Stimulated activated naive CD8-positive, alpha-beta T cell treated with anti-CD3 and anti-CD28 coated beads, Interleukin-15, Interleukin-2, amounts not matched to agents 100 U/mL and 50 U/mL, for 24 hours (primary cell): Measurements from ENCODE around the gene ITIH3.

Experiments
- ATAC-seq: fragments of 150-1000 bp; cut with Tn5 transposase; one replicate; pipeline ENCODE4 v1.10.0; 2021
- DNase-seq: peaks from one replicate; pipeline ENCODE4 v3.0.0; 2021

Gene ITIH3

DNA sequence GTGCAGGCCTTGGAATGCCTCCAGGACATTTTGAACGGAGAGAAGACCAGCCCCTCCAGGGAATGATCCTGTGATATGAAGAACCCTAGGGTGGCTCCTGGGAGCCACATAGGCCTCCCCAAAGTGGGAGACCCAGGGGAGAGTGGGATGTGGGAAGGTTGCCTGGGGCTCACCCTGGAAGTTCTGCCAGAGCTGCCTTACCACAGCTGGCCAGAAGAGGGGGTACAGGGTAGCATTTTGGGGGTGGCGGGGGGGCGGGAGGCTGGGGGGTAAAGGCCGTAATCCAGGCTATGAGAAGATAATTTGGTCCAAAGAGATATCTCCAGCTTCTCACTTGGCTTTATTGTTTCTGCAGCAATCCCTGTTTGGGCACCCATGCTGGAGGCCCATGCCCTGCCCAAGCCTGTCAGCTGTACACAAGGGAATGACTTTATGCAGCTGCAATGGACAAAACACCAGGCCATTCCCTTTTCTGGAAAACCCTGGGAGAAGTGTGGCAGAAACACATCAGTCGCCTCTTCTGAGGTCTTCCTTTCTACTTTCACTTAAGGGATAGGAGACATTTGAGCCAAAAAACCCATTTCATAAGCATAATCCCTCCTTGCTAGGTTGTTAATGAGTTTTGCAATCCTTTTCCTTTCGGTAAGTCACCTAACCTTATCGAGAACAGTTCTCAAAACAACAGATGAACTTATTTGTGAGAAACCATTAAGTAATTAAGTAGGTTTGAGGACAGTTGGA lies 51.3 kb downstream of the ITIH3 start:
- peak; percentile 49 for DNase-seq
- ATAC-seq = no peak

DNA sequence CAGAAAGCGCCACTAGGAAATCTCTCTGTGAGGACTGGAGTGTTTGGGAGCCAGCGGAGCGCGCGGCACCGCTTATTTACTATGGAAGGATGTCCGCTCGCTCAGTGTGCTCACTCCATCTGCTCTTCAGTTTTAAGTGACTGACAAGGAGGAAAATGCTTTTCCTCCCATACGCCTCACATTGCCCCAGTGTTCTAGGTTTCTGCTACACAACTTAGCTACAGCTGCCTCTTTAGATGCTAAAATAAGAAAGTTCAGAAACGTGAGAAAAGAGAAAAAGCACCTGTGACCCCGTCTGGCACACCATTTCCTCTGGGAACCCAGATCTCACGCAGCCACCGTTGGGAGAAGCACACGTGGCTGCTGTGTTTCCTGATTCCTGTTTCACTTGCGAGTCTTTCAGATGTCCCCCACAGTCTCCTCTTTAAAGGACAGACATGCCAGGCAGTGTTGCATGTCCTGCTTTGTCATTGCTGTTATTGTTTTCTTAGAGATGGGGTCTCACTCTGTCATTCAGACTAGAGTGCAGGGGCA lies 51.9 kb downstream of the ITIH3 start:
- ATAC-seq (no peak), DNase-seq (no peak)

DNA sequence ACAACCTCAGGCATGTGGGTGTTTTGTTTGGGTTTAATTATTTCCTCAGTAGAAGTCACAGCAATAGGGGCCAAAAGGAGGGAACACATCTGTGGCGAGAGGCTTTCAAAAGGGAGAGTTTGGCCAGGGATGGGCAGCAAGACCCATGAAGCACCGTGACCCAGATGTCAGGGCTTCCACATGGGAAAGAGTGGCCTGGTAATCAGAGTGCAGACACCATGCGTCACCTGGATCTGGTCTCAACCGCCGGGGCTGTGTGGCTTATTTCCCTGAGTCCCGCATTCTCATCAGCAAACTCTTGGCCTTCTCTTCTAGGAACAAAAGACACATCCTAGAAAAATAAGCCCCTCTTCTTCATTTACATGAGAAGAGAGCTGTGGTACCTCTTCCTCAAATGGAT lies 52.6 kb downstream of the ITIH3 start:
- ATAC-seq (no peak), DNase-seq (no peak)

DNA sequence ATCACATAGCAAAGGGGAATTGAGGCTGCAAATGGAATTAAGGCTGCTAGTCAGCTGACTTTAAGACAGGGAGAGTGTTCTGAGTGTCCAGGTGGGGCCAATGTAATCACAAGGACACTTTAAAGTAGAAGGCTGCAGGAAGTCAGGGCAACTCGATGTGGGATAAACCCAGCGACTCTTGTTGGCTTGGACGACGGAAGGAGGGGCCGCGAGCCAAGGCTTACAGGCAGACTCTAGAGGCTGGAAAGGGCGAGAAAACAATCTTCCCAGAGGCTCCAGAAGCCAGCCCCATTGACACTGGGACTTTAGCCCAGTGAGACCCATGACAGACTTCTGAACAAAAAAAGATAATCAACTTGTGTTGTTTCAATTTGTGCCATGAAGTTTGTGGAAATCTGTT lies 53.1 kb downstream of the ITIH3 start:
- DNase-seq (no peak), ATAC-seq (no peak)

DNA sequence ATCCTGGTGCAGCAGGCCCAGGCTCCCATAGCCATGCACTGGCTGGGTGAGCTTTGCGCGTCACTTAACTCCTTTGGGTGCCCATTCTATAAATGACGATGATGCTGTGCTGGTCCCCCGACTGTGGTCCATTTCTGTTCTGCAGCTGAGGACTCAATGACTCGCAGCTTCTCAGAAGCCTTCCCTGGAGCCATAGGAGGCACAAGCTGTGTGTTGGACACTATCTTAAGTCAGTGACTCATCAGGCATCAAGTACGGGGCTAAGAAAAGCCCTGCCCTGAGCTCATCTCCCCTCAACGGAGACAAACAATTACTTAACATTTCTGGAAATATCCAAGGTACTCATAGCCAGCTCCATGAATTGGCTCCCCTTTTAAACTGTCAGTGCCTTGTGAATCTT lies 54.0 kb downstream of the ITIH3 start:
- DNase-seq (no peak), ATAC-seq (no peak)

DNA sequence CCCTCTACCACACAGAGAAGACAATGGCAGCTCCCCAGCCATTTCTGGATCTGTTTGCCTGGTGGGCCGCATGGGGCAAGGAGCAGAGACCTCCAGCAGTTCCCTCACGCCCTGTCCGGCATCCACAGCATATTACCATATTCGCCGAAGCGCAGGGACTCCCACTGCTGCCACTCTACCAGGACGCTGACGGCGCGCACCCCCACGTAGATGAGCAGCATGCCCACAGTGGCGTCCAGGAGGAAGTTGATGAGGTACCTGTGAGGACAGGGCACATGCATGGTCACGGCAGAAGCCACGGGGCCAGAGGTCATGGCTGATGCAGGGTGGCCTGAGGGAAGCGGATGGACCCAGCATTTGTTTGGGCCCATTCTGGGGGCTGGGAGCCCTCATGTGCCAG lies 55.1 kb downstream of the ITIH3 start:
- ATAC-seq = no peak
- no peak for DNase-seq

DNA sequence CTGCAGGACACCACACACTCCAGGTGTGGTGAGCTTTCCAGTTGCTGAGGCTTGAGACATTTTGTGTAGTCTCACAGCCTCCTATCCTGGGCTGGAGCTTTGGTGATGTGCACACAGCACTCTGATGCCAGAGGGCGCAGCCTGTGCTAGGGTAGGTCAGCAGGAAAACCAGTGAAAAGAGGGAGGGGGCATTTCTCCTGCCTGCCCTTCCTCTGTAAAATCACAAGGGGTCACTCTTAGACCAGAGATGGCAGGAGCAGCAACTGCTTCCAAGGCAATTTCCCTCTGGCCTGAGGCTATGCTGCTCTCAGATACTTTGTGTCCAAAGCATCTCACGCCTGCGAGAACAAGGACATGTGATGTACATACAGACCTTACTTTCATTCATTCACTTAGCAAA lies 56.8 kb downstream of the ITIH3 start:
- ATAC-seq (peak; percentile 67), DNase-seq (peak; percentile 7)

DNA sequence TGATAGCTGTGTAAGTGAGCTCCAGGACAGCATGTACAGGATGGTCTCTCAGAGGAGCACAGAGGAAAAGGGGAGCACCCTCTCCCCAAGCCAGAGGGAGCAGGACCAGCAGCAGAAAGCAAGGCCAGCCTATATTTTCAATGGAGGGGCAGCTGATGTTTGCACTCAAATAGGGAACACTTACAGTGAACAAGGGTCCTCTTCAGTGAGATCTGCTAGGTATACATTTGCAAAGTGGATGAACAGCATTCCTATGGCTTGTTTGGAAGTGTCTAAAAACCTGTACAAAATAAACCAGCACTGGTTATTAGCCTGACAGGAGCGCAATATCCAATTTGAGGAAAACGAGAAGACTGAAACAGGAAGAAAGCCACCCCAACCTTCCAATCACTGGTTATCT lies 57.8 kb downstream of the ITIH3 start:
- no peak for DNase-seq
- no peak for ATAC-seq

DNA sequence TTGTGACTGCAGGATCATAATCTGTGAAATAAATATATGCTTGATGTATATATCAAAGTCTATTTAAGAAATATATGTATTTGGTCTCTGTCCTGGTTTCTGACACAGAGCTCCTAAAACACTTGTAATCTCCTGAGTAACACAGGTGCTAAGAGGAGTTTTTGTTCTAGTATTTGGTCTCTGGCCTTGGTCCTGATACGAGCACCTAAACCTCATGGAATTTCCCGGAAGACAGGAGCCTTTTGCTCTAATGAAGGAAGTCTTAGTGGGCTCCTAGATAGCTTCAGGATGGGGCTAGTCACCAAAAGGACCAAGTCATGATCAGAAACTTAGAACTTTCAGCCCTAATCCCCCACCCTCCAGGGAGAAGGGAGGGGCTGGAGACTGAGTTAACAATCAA lies 59.4 kb downstream of the ITIH3 start:
- ATAC-seq (no peak), DNase-seq (no peak)

DNA sequence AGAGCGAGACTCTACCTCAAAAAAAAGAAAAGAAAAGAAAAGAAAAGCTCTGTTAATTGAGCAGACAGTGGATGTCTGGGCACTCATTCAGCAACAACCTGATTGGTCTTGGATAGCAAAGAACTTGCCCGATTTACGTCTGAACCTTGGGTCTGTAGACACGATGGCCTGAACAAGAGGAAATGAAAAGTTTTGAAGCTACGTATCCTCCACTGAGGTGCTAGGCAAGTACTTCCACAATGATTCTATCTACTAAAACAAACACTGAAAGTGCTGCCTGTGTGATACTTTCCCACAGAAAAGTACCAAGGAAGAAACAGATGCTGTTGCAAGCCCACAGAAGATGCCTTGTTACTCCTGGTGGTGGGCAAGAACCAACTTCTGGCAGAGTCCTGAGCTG lies 62.1 kb downstream of the ITIH3 start:
- DNase-seq (no peak), ATAC-seq (no peak)

DNA sequence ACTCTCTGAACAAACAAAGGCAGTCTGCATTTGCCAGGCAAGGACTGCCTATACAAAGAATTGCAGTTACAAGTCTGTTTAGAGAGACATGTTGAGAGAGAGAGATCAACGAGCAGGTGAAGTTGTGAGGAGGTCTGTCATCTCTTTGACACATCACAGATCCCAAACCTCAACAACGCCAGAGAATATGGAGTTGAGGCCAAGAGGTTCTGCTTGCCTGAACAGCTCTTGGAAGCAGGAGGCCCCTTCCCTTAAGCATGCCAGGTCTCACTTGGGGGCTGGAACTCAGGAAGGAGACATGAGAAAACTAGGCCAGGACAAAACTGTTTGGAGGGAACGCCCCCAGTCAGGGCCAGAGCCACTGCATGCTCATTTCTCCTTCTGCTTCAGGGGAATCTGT lies 62.5 kb downstream of the ITIH3 start:
- no peak for DNase-seq
- ATAC-seq = no peak

DNA sequence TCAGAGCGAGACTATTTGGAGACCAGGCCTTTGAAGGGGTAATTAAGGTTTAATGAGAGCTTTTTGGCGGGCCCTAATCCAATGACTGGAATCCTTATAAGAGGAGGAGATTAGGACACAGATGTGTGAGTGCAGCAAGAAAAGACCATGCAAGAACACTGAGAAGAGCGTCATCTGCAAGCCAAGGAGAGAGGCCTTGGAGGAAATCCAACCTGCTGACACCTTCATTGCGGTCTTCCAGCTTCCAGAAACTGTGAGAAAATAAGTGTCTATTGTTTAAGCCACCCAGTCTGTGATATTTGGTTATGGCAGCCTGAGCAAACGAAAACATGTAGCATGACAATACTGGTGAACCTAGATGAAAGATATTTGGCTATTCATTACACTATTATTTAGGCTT lies 63.3 kb downstream of the ITIH3 start:
- DNase-seq = no peak
- no peak for ATAC-seq
